Stimulated activated CD8-positive, alpha-beta memory T cell treated with anti-CD3 and anti-CD28 coated beads, Interleukin-4, amount 100 ng/mL, for 24 hours (primary cell): ENCODE measurements around the gene PARVA.

Experiments used
- DNase-seq: peaks from one replicate; pipeline ENCODE4 v3.0.0-alpha.2; 2020; ENCODE audit warnings: low read depth

Gene PARVA

DNA sequence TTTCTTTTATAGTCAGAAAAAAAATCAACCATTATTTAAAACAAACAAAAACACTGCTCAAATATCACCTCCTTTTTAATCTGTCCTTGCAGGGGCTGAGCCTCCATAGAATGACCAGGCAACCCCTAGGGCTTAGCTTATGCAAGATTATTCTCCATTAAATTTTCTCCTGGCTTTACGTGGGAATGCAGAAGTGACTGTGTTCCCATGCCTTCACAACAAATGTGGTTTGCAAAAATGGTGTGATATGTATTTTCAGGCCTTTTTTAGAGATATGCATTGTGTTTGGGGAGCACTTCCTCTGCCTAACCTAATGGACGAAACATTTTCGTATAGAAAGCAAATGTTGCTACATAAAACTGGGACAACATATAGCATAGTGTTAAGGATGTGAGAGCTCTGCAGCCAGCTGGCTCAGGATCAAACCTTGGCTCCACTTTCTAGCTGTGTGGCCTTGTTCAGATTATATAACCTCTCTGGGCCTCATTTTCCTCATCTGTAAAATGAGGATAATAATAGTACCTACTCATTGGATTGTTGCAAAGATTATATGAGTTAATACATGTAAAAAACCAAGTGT, 82.6 kb downstream of the PARVA start:
- DNase-seq, result no peak

DNA sequence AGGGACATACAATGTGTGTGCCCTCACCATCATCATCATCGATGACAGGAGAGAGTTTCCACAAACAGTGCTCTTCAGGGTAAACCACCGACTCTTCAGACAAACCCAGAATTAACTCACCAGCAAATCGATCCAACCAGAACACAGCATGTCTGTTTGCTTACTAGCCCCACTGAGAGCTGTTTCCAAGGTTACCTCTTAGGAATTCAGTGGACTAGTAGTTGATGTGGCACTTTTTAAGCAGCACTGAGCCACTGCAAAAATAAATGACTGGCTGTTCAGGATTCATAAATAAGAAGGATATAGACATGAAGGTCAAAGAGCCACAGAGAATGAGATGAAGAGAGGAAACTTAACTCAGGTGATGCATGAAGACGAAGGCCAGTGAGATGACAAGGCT, 83.1 kb downstream of the PARVA start:
- DNase-seq, result no peak

DNA sequence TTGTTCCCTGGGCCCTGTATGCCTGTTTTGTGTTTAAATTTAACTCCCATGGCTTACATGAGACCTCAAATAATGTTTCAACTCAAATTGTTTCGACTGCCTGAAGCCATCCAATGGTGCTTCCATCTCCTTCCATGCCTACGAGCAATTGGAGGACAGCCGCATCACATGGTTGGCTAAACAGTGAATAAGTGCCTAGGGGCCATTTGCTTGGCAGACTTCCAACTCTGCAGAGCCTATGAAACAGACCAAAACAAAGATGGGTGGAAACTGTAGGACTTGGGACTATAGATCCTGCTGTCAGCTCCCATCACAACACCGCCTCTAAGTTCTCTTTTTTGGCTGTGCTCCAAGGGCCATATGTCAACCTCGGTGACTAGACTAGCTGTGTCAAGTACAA, 84.1 kb downstream of the PARVA start:
- DNase-seq, result no peak

DNA sequence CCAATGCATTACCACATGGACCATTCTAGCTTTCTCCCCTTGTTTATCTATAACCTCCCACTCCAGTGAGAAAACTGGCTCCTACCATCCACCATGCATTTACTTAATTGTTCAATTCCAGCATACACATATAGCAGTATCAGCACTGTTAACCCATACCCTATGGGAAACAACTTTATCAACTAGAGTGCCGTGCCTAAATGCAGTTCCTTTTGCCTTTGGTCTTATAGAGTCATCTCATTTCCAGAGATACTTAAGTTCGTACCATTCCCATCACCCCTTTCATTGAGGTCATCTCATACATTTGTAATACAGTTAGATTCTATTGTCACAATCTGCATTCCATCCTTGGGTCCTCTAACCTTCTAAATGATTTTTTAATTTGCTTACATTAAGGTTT, 86.9 kb downstream of the PARVA start:
- DNase-seq, result no peak

DNA sequence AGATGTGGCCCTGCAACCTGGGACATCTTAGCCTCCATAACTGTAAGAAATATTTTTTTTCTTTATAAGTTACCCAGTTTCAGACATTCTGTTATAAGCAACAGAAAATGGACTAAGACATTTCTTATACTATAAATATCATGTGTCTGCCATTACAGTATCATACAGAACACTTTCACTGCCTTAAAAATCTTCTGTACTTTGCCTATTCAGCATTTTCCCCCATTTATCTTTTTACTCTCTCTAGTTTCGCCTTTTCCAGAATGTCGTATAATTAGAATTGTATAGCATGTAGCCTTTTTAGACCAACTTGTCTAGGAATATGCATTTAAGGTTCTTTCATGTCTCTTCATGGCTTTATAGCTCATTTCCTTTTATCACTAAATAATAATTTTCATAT, 88.0 kb downstream of the PARVA start:
- DNase-seq, result no peak

DNA sequence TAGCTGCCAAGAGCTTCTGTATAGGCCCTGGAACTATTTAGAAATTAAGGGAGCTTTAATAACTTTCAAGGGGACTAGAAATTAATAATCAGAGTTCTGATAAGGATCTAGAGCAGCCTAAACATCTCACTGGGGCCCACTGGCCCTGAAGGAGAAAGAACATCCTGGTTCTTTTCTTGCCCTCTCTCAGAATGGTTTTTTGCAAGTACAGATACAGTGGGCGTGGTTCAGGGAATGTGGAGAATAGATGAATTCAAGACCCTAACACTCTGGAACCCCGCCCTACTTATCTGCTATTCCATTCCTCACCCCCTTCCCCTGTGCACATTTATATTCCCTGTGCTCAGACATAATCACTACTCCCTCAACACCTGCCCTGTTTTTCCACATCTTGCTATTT, 90.2 kb downstream of the PARVA start:
- no peak for DNase-seq

DNA sequence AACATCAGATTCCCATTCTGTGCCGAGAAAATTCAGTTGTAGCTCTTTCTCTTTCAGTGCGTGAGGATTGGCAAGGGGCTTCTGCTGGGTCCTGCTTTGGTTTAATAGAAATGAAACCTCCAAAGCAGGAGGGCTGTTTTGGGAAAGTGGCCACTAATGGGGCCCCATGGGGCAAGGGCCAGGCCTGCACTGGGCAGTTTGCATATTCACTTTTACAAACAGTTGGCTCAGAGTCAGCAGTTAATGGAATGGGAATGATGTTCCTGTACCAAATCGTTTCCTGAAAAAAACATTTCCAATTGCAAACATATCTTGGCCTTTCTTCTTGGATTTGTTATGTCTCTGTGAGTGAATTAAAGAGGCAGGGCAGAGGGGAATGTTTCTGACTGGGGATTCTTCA, 92.1 kb downstream of the PARVA start:
- DNase-seq, result no peak

DNA sequence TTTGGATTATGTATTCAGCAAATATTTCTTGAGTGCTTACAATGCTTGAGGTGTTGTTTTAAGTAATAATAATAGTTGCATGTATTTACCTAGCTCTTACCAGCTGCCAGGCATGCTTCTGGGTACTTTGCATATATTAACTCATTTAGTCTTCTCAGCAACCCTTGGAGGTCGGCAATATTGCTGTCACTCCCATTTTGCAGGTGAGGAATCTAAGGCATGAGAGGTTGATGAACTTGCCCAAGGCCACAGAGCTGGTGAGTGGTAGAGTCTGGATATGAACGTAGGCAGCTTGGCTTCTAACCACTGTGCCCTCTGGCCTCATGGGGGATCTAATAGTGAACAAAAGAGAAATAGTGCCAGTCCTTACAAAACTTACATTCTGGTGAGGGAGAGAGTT, 92.9 kb downstream of the PARVA start:
- no peak for DNase-seq

DNA sequence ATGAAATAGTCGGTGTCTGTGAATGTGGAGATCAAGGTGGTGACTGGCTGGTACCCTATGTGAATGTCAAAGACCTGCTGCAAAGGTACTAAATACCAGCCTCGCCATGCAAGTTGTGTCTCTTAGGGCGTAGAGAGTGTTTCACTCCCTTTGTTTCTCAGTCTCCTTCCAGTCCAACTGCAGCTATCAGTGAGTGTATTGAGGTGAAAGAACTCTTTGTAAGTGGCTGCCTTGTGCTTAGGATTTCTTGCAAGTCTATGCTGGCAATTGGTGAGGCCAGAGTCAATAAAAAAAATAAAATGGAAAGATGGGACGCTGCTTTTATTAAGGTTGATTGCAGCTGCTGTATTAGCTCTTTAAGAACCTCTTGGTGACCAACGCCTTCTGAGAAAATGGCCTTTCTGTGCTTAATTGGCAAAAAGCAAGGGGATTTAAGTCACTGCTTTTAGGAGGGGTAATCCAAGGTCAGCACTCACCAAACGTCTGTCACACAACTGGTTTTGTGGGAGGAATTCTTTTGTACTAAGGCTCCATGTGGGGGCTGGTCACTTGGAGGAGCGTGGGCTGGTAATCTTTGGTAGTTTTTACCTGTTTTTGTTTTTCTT, 95.1 kb downstream of the PARVA start:
- DNase-seq, result no peak

DNA sequence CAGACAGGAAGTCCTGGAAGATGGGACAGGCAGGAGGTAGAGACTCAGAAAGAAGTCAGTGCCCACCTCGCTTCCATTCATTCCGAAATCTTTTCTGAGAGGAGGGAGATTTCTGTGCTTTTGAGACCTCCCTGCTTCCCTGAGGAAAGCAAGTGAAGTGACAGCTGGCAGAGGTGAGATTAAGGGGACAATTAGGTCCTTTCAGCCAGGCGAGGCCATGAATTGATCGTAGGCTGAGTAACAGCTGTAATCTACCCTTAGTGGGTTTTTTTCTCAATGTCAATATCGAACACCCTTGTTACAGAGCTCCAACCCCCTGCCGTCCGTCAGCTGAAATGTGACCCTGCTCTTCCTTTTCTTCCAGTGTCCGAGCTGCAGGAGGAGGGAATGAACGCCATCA, 96.0 kb downstream of the PARVA start:
- DNase-seq, result no peak

DNA sequence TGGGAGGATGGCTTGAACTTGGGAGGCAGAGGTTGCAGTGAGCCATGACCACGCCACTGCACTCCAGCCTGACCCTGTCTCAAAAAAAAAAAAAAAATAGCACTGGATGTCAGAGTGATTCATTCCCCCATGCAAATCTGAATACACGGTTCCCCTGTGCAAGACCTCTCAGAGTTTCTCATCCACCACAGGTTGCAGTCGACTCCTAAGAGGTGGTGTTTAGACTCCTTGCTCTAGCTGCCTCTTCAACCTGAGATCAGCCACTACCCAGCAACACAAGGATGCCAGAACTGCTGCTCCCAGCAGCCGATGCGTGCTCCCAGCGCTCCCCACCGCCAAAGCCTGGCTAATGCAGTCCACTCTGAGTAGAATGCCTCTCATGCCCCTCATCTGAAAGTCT, 97.5 kb downstream of the PARVA start:
- DNase-seq, result no peak

DNA sequence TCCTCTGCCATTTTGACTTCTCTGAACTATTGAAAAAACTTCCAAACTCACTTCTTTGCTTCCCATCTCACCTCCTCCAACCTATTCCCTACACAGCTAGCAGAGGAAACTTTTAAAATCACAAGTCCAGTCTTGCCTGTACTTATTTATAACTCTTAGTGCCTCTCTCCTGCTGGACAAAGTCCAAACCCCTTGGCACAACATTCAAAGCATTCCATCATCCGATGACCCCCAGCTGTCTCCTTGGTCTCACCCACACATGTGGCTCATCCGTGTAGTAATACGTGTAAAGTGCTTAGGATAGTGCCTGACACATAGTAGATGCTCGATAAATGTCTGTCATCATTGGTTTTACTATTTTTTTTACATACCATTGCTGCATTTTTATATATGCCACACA, 101.4 kb downstream of the PARVA start:
- no peak for DNase-seq

DNA sequence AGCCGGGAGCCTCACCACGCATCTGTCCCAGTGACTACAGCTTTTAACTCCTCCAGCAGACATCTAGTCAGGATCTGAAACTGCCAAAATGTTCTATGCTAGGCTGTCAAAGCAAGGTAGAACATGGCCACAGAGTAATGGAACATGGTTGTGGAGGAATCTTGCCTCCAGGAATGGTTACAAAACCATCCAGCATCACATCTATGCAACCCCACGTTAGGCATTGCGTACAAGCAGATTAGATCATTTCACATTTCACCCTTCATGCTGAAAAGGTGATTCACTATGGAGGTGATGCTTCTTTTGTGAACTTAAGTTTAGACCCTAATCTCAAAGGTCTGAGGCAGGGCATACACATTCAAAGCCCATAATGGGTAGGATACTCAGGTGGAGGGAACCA, 103.0 kb downstream of the PARVA start:
- no peak for DNase-seq

DNA sequence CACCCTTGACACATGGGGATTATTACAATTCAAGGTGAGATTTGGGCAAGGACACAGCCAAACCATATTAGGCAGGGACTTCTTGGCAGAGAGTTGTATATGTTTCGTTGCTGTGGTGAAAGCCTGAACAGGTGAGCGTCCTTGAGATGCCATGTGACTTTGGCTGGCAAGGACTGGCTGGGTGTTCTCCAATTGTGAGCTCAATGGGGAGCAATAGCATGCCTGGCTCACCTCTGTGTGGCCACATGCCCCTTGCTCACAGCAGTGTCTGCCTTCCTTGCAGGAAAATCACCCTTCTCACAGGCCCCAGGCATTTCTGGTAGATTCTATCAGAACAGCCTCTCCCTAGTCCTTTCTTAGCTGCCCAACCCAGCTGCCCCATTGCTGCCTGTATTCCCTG, 105.5 kb downstream of the PARVA start:
- DNase-seq, result no peak

DNA sequence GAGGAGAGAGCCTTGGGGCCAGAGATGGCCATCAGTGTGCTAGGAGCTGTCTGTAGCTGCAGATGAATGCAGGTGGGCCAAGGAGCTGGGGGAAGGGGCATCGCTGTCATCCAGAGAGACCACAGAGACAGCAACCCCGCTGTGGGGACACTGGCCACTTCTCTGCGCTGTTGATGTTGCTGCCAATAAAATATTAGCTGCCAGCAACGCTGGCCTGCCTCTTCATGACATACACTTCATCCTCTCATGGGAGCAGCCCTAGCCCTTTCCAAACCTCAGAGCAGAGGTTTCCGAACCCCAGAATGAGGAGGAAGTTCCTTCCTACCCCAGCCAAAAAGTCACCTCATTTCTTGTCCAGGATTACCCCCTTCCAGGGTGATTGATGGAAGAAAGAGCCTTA, 106.2 kb downstream of the PARVA start:
- DNase-seq, result no peak

DNA sequence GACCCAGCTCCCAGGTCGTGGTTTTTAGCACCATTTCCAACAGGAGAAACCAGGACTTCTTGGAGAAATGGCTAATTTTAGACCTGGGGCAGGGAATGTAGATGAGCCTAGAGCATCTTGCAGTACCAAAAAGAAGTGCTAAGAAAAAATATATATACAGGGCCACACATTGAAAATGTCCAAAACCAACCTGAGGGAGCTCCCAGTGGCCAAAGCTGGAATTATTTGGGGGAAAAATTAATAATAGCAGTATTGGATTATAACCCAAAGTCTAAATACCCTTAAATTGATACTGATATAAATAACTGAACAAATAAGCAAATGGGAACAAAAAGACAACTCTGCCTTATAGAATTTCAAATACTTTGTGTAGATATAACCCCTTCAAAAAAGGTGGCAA, 108.0 kb downstream of the PARVA start:
- no peak for DNase-seq

DNA sequence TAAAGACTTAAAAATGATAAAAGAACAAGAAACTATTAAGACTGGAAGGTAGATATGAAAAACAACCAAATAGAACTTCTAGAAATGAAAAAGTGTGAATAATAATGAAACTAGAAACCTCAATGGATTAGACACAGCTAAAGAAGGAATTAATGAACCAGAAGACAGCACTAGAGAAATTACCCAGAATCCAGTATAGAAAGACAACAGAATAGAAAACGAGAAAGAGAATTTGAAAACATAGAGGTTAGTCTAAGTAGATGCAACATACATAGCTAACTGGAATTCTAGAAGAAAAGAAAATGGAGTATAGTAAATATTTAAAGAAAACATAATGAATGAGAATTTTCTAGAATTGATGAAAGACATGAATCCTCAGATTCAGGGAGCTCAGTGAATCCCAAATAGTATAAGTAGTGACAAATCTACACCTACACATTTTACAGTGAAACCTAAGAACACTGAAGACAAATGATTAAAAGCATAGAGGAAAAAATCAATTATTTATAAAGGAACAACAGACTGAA, 111.9 kb downstream of the PARVA start:
- DNase-seq, result no peak

DNA sequence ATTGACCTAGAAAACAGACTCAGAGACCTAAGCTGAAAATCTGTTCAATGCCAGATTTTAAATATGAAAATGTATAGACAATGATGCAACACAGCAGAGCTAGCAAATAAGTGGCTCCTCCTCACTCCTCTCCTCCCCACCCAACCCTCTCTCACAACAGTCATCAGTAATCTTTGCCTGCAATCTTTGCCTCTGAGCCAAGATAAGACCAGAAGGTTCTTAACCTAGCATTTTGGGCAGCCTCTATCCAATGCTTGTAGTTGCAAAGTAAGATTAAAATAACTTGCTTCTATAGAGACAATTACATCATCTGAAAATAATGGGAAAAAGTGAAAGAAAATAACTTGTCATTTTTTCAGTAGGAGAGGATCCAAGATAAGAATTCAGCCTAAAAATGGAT, 117.3 kb downstream of the PARVA start:
- no peak for DNase-seq

DNA sequence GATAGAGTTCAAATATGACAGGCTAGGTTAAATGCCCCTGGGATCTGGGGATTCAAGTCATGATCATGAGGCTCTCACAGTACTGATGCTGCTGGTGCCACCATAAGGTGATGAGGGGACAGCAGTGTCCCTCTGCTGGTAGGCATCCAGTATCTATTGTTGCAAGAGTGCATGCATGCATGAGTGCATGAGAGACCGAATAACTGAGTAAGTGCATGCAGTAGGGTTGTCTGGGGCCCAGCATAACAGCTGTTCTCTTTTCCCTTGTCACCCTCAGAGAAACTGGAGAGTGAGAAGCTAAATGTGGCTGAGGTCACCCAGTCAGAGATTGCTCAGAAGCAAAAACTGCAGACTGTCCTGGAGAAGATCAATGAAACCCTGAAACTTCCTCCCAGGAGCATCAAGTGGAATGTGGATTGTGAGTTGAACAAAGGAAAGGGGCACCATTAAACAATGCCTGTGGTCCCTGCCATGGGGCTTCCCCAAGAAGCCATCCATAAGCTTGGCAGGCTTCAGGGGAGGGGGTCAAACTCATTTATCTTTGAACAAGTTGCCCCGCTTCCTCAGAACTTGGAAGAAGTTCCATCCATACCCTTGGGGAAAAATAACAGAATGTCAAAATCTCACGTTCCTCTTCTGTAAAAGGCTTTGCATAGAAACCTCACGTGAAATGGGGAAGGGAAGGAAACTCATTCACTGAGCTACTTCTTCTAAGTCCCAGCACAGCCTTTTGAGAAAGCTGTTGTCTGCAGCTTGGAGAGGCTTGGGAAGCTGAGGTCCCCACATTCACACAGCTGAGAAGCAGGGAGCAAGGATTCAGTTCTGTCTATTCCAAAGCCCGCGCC, 119.0 kb downstream of the PARVA start:
- no peak for DNase-seq

DNA sequence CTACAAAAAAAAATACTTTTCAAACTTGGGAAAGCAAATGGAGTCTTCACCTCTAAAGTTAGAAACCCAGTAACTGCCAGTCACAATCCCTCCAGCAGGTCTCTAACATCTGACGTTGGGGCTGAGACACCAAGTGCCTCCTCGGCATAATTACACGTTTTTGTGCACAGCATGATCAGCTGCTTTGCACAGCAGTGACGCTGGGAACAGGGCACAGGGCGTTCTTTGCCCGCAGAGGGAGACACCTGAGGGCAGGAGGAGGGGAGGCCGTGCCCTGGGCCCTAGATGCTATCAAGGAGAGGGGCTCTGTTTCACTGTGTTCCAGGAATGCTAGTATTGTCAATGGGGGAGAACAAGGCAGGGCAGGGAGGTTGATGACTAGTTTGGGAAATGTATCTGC, 120.1 kb downstream of the PARVA start:
- DNase-seq, result no peak

DNA sequence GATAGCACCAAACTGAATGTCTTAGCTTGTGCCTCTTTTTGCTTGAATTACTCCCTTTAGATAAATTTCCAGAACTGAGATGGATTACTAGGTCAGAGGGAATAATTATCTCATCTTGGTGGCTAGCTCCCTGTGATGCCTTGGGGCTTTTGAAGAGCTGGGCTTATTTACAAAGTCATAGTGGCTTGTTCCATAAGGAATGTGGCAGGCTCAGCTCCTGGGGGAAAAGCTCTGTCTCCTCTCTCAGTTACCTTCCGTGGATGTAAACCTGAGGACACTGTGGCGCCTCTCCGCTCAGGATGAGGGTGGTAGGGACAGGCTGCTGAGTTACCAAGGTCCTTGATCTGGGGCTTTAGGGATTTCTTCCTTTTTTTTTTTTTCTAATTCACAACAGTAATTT, 121.7 kb downstream of the PARVA start:
- DNase-seq, result no peak

DNA sequence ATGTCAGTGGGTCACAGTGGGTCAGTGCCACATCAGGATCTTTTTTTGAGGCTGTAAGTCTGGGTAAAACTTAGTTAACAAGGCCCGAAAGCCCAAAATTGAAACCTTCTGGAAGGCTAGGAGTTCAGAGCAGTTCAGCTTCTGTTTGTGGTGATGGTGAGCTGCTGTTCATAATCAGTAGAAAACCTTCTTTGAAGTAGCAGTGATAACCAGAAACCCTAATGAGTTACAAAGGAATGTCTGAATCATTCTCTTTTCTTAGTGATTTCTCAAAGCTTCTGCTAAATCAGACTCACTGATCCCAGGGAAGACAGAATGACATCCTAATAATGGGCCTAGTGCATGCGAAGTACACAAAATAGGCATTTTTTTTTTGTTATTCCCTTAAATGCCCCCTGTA, 124.7 kb downstream of the PARVA start:
- no peak for DNase-seq

DNA sequence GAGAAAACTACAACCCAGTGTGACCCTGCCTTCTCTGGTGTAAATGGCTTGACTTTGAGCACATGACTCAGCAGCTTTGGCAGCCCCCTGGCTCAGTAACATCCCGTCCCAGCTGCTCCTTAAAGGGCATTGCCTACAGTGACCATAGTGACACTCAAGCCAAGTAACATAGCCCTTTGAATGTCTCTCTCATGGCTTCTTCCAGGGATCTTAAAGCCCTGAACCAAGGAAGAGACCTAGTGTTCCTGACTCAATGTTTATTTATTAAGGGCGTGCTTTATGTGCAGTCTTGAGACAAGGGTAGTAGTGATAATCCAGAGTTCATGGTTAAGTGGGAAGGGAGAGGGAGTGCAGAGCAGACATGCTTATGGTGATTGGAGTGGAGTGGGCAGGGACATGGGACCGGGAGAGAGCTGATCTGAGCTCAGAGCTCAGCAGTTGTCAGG, 125.7 kb downstream of the PARVA start:
- DNase-seq, result no peak
